HL-60 (cell line): ENCODE measurements around the gene CYP1B1.
A peak's percentile ranks its signal among the peaks of the same experiment; 100 is the strongest.

Source experiments
- DNase-seq, 2 experiments: peaks; one replicate each; pipeline ENCODE4 v3.0.0-alpha.2; 2010 to 2020; ENCODE audit warnings: low read depth in 1 of 2, low spot score in 1 of 2
- H3K27ac ChIP-seq: fragments of 250-450 bp; sonication (Bioruptor Pico); replicated peaks from 2 replicates; pipeline ENCODE4 v1.5.1; 2020; ENCODE audit warnings: mild to moderate bottlenecking, moderate library complexity
- H3K27me3 ChIP-seq: fragments of 250-450 bp; sonication (Bioruptor Pico); 2 replicates; pipeline ENCODE4 v1.5.1; 2021; ENCODE audit warnings: mild to moderate bottlenecking, moderate library complexity; ENCODE audit not compliant: insufficient read depth, poor library complexity, severe bottlenecking
- H3K4me3 ChIP-seq: replicated peaks from 2 replicates; pipeline ENCODE4 v1.5.1; 2011; ENCODE audit warnings: mild to moderate bottlenecking, control low read depth, low read length; ENCODE audit not compliant: insufficient read depth
- CTCF ChIP-seq: IDR thresholded peaks from one replicate; pipeline ENCODE4 v1.5.1; 2011; ENCODE audit warnings: low read length, control low read depth, inconsistent platforms; ENCODE audit not compliant: insufficient read depth
- GABPA ChIP-seq: IDR thresholded peaks from 2 replicates; pipeline ENCODE4 v1.6.1; 2012; ENCODE audit warnings: low read depth
- POLR2AphosphoS5 ChIP-seq: IDR thresholded peaks from 2 replicates; pipeline ENCODE4 v1.6.1; 2012; ENCODE audit warnings: low read depth
- REST ChIP-seq: IDR thresholded peaks from 2 replicates; pipeline ENCODE4 v1.6.1; 2012; ENCODE audit warnings: low read depth; ENCODE audit not compliant: insufficient replicate concordance
- SPI1 ChIP-seq: IDR thresholded peaks from 2 replicates; pipeline ENCODE4 v1.6.1; 2012; ENCODE audit warnings: low read depth, mild to moderate bottlenecking, borderline replicate concordance

CYP1B1 gene

GRCh38 chr2:38098421-38099098 is 22.6 kb upstream of the CYP1B1 start:
- TF ChIP-seq SPI1 (peak; percentile 93), POLR2AphosphoS5 (no peak), REST (no peak), GABPA (no peak), CTCF (no peak)
- Histone ChIP-seq H3K27ac (peak overlapping the region; percentile 95), H3K4me3 (peak overlapping the region; percentile 31), H3K27me3 (no peaks in the 10 kb centered on the region)
- DNase-seq: no peak

- peak overlapping the region; percentile 95 for H3K27ac ChIP-seq
- no peak for DNase-seq
- H3K4me3 ChIP-seq: no peak overlapping the region
- H3K27me3 ChIP-seq: no peaks in the 10 kb centered on the region
- no peak for TF ChIP-seq GABPA
- no peak for TF ChIP-seq CTCF
- TF ChIP-seq POLR2AphosphoS5: no peak
- no peak for TF ChIP-seq REST
- TF ChIP-seq SPI1: no peak
Observed at GRCh38 chr2:38097988-38098385, 22.0 kb upstream of the CYP1B1 start.

- no peak for DNase-seq
- no peak for TF ChIP-seq REST
- TF ChIP-seq POLR2AphosphoS5: no peak
- no peak for TF ChIP-seq SPI1
- Histone ChIP-seq H3K27ac (peak overlapping the region; percentile 95), H3K4me3 (no peak overlapping the region), H3K27me3 (no peaks in the 10 kb centered on the region)
Observed at GRCh38 chr2:38097258-38097987, 21.5 kb upstream of the CYP1B1 start.
